GM19239 (cell line): Measurements from ENCODE around the gene DLG2.

ENCODE experiments used
- DNase-seq: peaks from one replicate; pipeline ENCODE4 v3.0.0; 2011; ENCODE audit warnings: low spot score; ENCODE audit not compliant: insufficient read length
- FAIRE-seq: peaks from 2 replicates; lab custom pipeline; 2011; peaks lifted over from hg19 to GRCh38; lab: Jason Lieb, UNC

DLG2 gene

DNA sequence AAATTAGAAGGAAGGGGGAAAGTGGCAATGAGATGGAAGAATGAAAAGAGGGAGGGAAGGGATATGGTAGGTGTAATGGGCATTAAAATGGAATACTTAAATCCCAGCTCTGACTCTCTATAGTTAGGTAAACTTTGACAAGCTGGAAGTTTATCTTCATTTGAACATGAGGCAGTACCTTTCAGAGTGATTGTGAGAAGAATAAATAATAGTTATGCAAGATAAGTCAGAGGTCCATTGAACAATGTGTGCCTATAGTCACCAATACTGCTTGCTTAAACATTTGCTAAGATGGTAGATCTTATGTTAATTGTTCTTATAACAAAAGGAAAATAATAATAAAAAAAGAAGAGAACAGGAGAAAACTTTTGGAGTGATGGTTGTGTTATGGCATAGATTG, 1795.2 kb downstream of the DLG2 start:
- FAIRE-seq (no peak), DNase-seq (no peak)

DNA sequence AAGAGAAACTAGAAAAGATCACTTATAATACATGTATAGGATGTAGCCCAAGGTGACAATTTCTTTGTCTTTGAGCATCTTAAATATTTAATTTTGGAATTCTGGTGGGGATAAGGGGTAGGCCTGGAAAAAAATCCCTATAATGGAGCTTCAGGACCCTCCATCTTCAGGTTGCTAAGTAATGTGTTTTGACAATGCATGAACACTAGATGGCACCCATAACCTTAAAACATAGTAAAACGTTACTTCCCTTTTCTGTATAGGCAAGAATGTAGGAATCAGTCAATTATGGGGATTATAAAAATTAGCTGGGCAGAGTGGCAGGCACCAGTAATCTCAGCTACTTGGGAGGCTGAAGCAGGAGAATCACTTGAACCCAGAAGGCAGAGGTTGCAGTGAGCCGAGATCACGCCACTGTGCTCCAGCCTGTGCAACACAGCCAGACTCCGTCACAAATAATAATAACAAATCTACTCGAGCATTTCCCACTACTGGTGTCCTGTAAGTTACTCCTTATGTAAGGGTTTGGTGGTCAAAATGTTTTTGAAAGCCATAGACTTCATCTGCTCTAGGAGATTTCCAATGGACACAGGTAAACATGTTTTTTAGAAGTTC, 1799.1 kb downstream of the DLG2 start:
- peak; percentile 58 for FAIRE-seq
- no peak for DNase-seq

DNA sequence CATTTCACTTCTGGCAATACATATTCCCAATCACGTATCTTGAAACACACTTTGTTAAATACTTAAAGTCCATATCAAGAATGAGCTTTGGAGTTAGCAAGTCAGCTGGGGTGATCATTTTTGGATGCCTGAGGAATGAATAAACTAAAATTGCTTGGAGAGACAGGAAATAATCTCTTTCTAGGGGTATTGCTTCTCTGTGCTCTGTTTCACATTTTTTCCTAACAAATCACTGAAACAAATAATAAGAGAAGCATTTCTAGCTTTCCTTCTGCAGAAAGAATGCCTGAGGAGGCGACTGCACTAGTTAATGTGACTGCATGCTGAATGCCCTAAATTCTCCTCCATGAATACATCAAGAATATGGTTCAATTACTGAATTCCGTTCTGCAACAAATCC, 1799.6 kb downstream of the DLG2 start:
- DNase-seq, result no peak

DNA sequence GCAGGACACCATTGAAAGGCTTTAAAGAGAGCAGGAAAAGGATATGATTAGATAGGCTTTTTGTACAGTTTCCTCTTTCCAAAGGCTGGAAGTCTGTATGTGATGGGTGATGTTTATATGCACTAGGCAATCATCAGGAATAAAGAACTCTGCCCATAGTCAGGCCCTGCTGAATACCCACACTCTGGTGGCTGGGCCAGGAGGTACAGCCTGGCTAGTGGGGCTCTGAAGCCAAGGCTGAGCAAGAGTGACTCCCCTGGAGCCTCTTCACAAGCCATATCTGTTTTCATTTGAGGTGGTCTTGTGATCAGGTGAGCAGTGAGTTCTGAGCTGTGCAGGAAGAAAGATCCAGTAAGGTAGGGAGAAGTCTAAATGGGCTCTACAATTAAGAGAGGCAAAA, 1801.1 kb downstream of the DLG2 start:
- DNase-seq, result no peak
- no peak for FAIRE-seq

More for the DNA sequence above, 1799.6 kb downstream of the DLG2 start:
- no peak for FAIRE-seq

DNA sequence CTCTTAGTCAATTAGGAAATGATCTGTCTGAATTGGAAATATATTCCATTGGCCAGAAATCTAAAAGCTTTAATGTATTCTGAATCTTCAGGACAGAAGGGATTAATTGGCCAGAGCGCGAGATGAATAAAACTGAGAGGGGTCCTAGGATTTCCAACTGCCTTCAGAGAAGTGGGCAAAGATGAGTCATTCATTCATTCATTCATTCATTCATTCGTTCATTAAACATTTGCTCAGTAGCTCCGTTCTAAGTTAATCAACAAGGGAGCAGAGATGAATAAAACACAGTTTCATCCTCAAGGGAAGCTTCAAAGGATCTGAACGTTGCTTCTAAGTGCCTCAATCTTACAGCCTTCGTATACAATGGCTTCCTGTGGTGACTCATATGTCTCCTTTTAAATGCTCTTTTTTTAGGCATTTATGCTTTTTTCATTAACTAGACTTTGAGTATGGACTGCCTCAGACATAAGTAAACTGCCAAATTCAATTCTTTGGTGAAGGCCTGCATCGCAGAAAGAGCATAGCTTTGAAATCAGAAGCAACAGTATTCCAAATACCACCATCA, 1803.6 kb downstream of the DLG2 start:
- no peak for FAIRE-seq

DNA sequence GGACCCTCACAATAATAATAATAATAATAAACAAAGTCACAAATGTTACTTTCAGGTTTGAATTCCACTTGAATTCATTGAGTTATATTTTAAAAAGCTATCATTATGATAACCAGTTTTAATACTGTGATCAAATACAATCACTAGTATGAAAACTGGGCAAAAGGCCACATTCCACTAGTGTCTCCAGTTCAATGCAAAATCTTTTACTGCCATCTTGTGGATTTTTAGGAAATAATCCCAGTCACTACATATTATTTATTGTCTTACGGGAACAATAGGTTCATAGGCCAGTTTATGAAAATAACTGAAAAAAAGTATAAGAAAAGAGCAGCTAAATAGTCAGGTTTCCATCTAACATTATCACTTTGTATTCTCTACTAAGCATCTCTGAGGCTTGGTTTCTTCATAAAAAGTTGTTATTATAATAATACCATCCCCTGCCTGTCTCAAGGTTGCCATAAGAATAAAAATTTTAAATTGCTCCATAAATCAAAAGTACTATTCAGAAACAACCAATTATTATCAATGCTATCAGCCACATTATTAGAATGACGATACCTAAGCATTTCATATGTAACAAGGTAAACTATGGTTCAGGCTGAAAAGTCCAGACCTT, 1807.1 kb downstream of the DLG2 start:
- FAIRE-seq (no peak), DNase-seq (no peak)

More for the DNA sequence above, 1803.6 kb downstream of the DLG2 start:
- DNase-seq, result no peak

DNA sequence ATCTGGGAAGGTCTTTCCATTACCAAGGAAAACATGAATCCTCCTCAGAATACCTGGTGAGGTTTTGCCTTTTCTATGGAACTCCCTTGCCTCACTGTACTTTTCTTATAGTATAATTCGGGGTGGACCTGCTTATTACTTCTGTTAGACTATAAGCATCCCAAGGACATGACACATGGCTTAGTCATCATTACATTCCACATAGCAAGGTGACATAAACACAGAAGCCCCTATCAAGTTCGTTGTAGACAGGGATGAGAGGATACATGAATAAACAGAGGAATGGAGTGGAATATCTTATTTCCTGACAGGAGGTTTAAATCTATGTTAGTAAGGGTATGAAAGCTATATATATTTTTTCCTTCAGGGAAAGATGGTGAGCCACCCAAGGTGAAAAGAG, 1808.8 kb downstream of the DLG2 start:
- DNase-seq (no peak), FAIRE-seq (no peak)

DNA sequence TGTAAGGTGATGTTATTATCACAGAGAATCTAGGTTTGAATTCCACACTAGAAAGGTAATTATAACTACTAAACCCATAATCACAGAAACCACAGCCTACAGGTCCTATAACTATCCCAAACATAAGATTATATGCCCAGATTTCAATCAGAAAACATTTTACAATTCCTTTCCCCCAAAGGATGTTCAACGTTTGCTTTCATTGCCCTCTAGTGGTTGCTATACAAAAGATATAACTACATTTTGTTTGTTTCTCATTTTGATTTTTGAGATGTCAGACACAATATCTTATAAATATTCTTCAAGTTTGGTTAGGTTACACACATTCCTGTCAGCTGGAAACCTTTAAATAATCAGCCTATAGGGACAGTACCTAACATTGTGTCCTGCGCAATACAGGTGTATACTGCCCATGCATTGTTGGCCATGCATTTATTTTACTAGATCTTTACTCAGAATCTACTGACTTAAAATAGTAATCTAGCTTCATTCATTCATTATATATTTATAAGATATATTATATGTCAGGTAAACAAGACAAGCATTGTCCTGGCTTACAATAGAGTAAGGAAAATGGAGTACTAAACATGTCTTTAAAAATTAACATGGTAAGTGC, 1810.5 kb downstream of the DLG2 start:
- DNase-seq (no peak), FAIRE-seq (no peak)

DNA sequence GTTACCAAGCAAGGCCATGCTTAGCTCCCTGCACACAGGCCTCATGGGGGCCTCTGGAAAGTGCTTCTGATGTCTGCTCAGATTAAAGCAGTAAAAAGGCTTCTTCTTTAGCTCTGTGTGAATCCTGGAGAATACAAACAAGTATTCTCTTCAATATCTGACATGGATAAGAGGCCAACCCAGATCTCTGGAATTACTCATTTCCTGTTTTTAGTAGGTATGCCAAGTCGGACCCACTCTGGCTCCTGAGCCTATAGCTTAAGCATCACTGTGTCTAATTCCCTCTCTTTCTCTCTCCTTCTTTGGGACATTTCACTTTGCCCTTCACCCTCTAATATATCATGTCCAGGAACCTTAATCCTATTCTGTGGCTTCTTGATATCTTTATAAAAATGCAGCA, 1811.4 kb downstream of the DLG2 start:
- FAIRE-seq, result no peak
- DNase-seq, result no peak

DNA sequence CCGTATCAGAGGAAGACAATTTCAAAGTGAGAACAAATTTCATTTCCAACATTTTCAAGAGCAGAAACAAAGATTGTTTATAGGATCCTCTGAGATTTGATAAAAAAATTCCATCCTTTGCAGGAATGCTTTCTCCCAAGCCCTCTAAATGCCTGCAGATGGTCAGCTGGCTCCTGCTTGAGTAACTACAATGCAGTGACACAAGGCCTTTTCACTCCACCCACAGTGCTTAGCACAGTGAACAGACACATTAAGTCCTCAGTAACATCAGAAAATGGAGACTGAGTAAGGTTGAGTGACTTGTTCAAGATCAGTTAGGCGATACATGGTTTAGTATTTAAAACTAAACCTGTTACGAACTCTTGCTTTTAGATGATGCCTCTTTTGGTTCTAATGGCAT, 1813.8 kb downstream of the DLG2 start:
- FAIRE-seq (no peak), DNase-seq (no peak)

DNA sequence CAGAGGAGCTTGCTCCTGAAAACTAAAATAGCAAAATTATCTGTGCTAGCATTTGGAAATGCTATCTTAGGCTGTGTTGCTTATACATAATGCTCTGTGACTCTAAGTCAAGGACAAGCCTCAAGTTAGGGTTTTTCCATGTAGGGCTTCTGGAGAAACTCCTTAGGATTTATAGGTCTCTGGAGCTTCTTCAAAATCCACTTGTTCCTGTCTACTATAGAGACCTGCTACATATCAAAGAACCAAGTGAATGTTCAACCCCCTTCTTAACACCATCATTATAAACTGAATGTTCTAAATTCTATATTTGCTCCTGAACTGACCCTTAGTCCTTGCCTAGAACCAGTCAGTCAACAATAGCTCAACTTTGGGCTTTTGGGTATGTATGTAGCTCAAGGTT, 1817.9 kb downstream of the DLG2 start:
- FAIRE-seq, result no peak
- no peak for DNase-seq

DNA sequence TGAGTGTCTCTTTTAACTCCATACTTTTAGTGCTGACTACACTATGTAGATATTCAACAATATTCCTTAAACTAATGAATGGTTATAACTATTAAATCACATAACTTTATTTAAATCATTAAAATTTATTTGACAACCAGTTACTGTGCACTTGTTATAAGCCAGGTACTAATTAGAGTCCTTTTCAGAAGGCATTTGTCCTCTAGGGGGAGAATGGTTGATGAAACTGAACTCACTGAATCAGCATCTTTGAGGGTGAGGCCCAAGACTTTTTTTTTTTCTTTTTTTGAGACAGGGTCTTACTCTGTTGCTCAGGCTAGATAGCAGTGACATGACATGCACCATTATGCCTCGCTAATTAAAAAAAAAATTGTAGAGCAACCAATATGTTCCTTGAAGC, 1825.3 kb downstream of the DLG2 start:
- no peak for FAIRE-seq
- DNase-seq, result no peak

DNA sequence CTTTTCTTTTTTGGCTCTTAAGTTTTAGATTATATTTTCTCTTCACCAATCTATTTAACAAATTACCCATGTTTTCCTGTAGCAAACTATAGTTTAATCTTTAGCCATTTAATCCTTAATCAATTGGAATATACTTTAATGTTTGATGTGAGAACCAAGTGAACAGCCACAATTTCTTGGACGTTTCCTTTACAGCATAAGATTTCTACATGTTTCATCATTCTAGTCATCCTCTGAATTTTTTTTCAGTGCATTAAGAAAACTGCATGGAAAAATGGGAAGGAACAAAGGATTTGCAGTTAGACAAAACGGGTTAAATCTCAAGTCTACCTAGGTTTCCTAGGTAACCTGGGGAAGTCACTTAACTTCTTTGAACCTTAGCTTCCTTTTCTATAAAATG, 1833.8 kb downstream of the DLG2 start:
- DNase-seq (no peak), FAIRE-seq (no peak)

DNA sequence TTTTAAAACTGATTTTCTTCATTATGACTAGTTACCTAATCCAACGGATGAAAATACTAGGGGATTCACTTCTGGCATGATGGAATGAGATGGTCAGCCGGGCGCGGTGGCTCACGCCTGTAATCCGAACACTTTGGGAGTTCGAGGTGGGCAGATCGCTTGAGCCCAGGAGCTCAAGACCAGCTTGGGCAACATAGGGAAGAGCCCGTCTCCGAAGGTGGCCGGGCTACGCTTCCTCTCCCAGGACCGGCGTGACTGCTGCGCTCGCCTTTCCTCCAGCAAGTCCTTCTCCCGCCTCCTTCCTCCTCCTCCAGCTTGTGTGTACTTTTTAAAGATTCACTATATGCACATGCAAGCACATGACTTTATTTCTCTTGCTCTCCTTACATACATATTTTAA, 1835.6 kb downstream of the DLG2 start:
- FAIRE-seq, result no peak
- no peak for DNase-seq

DNA sequence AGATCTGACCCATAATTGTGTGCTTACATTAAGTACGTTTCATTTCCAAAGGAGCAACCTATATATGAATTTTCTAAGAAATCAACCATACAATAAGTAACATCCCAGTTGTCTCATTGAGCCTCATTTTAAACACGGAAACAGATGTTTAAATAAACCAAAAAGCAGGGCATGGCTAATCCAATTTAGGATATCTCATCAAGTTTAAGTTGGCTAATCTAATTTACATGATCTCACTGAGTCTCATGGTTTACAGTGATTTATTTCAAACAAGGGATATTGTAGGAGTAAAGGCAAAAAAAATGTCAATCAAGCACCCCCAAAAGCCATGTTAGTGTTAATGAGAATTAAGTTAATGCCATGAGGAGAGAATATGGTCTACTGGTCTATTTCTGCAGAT, 1841.2 kb downstream of the DLG2 start:
- FAIRE-seq, result no peak
- no peak for DNase-seq

DNA sequence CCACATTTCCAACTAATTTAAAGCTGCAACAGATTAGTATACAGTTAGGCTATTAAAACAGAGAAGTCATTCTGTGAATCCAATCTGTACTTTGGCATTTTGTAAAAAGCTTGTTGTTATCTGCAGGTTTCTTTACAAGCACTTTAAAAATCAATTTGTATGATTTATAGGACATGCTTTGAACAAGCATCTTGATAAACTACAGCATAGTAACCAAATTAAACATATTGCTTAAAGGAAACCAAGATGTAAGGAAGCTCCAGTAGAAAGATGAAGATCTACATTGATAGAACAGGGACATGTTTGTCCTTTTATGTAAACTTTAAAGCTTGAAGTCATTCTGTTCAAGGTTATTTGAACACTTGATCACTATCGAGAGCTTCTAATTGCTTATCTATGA, 1842.7 kb downstream of the DLG2 start:
- FAIRE-seq (no peak), DNase-seq (no peak)

DNA sequence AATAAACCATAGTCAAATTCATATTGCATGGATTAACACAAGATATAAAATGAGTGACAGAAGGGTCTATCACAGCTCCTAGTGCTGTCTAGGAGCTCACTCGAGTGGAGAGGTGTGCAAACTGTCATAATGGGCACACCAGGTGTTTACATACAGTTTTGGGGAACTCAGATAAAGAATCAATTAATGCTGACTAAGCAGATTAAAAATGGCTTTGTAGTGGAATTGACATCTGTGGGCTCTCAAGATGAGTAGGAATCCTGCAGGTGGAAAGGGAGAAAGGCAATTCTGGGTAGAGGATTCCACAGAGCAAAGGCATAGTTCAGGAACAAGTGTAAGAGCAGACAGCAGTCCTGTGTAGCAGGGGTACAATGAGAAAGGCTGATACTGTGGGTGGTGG, 1844.8 kb downstream of the DLG2 start:
- FAIRE-seq, result no peak
- DNase-seq, result no peak

DNA sequence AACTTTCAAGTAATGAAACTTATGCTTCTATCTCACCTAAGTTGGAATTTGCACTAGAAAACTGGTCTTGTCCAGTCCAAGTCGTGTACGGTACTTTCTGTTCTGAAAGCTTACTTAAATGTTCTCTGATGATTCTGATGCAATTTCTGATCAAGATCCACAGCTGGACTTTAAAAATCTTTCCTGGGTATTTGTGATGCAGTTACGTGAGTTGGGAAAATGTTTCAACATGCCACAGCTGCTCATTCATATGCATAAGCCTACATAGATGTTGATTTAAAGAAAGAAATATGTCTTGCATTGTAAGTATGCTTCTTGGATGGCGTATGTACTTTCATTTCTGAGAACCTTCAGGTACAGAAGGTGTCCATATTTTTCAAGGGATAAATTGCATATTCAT, 1847.3 kb downstream of the DLG2 start:
- FAIRE-seq, result no peak

DNA sequence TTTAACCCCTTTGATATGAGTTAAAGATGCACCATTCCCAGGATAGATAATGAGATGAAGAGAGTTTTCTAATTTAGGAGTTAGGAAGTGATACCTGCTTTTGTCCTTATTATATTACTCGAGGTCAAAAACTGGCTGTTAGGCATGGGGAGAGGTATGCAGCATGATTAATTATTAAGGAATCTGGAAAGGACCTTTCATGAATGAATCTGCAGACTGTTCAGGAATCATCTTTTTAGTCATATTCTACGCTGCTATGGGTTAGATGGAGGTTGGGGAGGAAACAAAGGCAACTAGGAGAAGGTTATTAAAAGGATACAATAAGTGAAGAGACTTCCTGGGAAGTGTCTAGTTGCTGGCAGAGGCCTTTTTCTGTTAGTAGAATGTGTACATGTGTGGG, 1848.5 kb downstream of the DLG2 start:
- FAIRE-seq (no peak), DNase-seq (no peak)

More for the DNA sequence above, 1847.3 kb downstream of the DLG2 start:
- no peak for DNase-seq

DNA sequence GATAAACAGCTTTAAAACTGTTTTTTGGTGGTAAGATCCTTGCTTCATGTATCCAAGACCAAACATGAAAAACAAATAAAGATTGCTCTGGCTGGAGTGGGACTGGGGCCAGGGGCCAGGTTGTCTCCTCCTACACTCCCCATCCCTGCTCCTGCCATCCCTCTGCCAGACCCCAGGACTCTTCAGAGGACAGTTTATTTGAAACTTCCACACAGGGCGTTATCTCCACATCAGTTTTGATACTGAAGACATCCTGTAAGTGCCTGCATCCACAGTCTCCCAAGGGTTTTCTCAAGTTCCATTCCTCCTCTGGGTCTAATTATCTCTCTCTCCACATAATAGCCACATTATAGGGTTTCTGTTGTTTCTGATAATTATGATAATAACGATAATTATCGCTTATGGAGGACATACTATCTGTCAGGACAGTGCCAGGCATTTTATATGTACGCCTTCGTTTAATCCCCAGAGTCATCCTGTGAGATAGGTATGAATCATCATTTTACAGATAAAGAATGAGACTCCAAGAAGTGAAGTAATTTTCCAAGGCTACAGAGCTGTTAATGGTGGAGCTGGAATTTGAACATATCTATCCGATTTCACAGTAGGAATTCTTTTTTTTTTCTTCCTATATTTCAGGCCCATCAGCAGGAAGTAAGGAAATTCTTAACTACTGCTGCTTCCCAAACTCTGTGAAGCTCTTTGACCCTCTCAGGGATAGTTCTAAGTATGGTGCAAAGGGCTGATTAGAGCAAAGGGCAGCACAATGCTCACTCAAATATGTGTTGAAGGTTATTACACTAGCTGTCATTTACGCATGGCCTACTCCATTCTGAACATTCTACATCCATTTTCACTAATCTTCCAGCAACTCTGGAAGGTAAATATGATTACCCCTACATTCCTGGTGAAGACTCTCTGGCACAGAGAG, 1852.9 kb downstream of the DLG2 start:
- FAIRE-seq, result no peak
- DNase-seq, result no peak

DNA sequence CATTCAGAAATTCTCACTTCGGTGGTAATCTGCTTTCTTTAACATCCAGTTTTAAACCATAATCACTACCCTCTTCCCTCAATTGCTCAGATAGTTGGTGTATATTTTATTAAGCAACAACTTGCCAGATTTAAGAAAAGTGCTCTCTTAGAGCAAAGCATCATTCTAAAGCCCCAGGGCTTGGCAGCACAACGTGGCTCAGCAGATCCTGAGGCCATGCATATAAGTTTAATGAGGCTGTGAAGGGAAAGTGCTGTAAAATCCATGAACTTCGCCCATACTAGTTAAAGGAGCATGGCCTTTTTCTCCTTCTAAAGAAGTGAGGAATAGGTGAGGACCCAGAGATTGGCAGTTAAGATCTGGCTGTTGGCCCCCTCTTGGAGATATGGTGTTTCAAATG, 1858.7 kb downstream of the DLG2 start:
- FAIRE-seq (no peak), DNase-seq (no peak)
